Hematopoietic multipotent progenitor cell treated with erythropoietin and hydrocortisone succinate and interleukin-3 and kit ligand, for 4 days (in vitro differentiated cells): ENCODE measurements around the gene NUDT21.

Source experiments
- DNase-seq: peaks from one replicate; pipeline ENCODE4 v3.0.0-alpha.2; 2015

The NUDT21 gene

DNA sequence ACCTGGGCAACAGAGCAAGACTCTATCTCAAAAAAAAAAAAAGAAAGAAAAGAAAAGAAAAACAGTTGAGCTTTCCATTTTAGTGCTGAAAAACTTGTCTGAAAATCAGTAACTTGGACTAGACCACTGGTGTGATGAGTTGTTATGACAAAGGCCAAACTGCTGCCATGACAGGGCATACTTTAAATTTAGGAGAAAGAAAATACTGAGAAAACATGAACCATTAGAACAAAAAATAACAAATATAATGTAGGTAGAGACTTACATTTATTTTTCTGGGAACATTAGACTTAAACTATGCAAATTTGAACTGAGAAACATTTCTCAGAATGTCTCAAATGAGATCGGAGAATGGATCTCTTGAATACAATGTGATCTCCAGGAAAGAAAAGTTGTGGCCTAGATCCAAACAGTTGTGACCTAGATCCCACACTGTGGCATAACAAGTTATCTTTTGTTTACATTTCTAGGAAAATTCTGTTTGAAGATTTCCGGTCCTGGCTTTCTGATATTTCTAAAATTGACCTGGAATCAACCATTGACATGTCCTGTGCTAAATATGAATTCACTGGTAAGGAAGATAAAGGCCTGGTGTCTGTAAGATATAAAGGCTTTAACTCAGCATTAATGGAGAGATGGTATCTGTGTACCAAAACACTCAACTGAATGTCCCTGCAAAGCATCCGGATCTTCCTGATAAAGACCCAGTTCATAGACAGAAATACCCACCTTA, 11.1 kb upstream of the NUDT21 start:
- peak; percentile 49 for DNase-seq

DNA sequence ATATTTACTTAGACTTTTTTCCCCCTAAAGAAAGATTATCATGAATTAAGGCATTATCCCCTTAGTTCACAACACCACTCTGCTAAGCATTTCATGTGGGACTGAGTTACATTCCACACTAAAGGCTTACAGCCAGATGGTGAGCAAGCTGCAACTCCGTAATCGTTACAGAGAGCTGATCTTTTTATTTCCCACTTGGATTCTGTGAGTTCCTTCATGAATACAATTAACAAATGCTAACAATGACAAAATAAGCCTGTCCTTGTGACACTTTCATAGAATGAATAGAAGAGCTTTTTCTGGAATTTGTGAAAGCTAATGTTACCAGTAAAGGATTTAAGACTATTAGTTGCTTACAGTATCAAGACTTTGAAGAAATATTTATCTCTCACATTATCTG, 9.0 kb upstream of the NUDT21 start:
- no peak for DNase-seq

DNA sequence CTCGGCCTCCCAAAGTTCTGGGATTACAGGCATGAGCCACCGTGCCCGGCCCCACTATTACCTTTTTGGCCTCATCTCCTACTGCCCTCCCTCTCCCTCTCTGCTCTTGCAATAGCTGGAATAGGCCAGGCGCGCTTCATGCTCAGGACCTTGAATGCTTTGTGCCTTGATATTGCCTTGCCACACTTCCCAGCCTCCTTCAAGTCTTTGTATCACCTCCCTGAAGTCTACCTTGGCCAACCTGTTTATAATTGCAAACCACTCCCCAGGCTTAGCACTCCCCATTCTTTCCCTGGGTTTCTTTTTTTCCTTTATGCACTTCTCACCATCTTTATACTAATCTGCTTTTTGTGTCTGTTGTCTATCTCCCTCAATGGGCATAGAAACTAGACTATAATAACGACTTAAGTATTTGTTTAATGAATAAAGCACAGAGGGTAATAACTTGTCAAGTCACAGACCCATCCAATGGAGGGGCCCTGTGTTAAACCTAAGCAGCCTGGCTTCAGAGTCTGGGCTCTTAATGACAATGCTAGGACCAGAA, 6.9 kb upstream of the NUDT21 start:
- no peak for DNase-seq

DNA sequence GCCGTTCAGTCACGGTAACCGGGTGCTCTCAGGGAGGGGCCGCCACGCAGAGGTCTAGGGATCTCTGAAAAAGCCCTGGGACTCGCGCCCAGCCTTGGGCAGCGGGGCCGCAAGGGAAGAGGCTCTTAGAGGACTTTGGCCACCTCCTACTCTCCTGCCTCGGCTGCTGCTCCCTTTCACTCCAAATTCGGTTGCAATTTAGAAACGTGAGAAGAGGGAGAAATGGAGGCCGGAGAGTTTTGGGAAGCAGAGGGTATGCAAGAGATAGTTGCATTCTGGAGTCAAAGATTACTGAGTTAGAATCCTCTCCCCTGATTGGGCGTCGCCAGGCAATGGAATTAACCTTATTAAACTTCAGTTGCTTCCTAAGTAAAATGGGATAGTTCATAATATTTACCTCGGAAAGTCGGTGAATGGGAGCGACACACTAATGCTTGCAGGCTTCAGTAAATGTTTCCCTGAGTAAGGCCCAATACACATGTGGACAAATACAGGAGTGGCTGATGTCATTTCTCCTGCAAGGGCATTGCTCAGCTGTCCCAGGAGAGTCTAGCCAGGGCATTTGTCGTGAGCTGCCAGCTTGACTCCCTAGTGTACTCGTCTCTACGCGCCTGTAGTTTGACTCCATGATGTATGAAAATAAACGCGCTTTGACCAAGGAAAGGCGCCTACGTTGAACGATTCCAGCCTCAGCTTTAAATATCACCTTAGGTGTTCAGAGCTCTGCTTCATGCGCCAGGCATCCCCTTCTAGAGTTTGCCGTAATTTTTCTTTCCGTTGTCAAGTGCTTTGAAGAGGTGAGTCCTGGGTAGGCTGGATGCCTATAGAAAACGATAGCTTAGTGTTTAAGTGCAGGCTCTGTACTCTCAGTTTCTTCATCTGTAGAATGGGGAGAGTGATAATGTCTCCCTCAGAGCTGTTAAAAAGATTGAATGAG, 889 bp upstream of the NUDT21 start:
- DNase-seq: peak; percentile 50

DNA sequence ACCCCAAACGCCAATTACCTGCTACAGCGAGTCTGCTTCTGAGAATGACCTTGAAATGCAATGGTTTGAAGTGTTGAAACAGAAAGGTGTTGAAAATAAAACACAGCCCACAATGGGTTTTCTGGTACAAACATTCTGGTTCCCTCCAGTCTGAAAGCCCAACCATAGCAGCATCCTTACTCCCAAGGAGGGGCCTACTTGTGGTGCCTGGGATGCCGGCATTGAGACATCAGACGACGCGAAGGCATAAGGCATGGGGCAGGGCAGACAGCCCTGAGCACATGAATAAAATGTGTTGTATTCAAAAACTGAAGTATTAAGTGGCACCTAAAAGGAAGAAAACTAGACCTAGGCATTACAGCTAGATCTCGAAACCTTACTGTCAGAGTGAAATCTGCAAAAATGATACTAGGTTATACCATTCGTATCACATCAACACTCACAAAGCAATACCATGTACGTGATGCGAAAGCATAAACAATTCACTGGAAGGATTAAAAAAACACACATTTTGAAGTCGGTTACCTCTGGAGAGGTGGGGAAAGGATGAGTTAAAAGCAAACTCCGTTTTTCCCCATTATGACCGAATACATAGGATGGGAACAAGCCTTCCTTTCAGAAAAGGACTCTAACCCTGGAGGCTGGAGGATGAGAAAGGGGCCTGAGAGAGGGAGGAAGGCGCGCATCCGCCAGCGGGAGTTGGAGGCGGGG, 702 bp downstream of the NUDT21 start:
- peak; percentile 29 for DNase-seq

DNA sequence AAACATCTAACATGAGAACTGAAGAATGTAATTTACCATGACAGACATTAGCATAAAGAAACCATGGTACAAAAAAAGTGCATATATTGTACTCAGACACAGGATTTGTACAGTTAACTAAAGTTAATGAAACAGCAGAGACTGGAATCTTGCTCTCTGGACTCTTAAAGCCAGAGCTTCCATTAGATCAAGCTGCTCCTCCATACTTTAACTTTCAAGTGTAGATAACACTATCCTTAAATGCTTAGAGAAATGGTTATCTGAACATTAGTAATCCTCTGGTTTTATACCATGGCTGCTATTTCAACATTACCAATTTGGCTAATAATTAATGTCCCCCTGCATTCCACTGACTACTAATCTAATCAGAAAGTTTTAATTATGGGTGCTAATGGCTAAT, 3.1 kb downstream of the NUDT21 start:
- no peak for DNase-seq

DNA sequence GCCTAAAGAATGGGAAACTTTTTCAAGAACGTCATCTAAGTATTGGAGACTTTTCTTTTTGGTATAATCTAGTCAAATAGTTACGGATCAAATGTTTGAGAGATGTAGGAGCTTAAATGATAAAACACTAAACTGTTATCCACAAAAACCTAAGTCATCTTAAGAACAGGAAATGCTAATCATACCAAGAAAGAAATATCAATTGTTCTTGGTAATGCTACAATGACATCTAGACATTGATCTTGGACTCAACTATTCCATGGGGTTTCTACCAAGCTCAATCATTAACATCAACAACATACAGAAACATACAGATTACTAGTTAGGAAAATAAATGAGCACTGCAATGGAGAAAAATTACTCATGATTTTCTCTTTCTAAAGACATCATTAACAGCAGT, 3.8 kb downstream of the NUDT21 start:
- no peak for DNase-seq

DNA sequence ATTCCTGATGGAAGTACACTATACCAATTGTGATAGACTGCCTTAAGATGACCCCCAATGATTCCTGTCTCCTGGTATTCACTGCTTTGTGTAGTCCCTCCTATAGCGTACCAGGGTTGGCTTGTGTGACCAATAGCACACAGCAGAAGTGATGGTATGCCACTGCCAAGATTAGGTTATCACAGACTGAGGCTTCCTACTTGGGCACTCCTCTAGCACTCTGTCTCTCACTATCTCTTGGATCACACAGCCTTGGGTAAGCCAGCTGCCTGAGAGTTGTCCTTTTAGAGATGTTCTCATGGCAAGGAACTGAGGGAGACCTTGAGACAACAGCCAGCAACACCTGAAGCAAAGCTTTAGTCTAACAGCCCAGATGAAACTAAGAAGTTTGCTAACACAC, 13.1 kb downstream of the NUDT21 start:
- DNase-seq: peak; percentile 64

DNA sequence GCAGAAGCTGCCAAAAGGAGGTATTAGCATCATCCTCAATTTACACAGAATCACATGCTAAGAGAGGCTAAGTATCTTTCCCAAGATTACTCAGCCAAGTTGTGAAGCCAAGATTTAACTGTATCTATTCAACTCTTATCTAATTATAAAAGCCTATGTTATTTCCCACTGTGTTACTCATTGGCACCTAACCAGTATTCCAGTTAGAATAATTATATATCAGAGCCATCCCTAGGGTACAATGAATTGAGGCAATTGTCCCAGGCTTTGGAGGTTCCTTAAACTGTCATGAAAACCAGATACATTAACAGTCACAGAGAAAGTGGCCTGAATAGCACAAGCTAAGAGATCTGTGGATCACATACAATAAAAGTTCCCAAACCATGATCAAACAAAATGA, 14.9 kb downstream of the NUDT21 start:
- DNase-seq: no peak

DNA sequence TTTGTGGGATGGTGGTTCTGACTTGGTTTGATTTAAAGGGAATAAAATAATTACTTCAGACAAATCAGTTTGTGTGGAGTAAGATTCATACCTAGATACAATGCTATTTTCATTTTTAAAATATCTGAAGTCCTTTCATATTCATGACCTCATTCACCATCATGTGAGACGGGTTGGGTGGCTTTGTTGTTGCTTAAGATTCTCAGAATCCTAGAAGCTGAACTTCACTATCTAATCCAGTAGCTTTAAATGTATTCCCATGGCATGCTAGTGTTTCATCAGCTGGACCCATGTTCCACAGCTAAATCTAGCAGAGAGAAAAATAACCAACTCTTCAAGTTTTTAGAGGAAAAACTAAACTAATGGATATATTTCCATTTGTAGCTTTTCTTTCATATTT, 23.0 kb downstream of the NUDT21 start:
- DNase-seq: no peak

DNA sequence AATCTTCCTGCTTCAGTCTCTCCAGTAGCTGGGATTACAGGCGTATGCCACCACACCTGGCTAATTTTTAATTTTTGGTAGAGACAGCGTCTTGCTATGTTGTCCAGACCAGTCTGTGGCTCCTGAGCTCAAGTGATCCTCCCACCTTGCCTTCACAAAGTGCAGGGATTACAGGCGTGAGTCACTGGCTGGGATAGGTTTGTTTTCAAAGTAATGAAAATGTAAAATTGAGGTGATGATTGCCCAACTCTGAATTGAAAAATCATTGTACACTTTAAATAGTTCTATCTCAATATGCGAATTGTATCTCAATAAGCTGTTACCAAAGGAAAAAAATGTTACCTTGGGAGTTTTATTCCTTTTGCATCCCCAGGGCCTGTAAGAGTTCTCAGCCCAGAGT, 24.5 kb downstream of the NUDT21 start:
- no peak for DNase-seq

DNA sequence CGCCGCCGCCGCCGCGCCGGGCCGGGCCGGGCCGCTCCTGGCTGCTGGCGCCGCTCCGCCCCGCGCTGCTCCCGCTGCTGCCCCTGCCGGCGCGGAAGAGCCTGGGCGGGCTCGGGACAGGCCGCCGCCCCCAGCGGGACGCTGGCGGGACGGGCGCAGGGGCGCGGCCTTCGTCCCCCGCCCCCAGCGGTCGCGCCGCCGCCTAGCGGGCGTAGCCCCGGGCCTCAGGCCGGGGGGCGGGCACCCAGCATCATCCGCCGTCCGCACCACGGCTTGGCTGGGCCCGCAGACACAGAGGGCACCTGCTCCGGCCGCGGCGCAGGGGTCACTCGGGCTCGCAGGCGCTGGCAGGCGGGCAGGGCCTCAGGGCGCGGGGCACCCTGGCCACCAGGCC, 25.7 kb downstream of the NUDT21 start, which contains the start of gene AMFR:
AMFR (minus strand) TSS at position 107 of the 394 bp plus-strand sequence. CDS start 218 bp downstream, outside the sequence.
- peak; percentile 94 for DNase-seq

DNA sequence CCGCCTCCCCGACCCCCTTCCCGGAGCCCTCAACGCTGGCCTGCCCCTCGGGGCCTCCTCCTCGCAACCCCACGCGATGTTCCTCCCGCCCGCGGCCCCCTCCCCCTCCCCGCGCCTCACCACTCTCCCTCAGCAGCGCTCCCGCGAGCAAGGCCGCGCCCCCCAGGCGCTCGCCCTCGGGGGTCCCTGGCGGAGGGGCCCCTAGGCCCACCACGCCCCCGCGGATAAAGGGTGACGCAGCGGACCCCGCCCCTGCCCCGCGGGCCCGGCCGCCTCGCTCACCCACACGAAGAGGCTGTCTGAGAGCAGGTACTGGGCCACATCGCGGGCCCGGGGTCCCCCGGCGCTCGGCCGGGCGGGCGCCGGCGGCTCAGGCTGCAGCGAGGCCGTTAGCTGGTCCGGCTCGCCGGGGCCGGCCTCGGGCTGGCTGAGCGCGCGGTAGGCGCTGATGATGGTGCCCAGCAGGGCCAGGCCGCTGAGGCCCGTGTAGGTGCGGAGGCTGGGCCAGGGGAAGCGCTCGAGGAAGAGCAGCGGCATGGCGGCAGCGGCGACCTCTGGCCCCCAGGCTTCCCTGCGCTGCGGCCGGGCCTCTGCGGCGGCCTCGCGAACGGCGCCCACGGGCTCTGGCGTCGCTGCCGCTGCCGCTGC, 26.2 kb downstream of the NUDT21 start:
- DNase-seq: peak; percentile 48

DNA sequence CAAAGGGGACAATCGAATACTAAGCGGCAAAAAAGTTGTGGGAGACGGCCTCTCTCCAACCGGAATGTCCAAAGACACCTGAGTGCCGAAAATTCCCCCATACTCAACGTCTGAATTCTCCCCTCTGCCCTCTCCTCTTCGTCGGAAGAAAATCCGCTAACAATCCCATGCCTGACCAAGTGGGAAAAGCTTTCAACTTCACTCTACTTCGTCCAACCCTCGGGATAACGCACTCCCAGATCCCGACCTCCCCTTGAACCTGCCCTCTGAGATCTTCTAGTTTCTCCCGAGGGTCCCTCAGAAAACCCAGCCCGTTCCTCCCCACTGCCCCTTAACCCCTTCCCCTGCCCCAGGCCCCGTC, 26.7 kb downstream of the NUDT21 start:
- no peak for DNase-seq

DNA sequence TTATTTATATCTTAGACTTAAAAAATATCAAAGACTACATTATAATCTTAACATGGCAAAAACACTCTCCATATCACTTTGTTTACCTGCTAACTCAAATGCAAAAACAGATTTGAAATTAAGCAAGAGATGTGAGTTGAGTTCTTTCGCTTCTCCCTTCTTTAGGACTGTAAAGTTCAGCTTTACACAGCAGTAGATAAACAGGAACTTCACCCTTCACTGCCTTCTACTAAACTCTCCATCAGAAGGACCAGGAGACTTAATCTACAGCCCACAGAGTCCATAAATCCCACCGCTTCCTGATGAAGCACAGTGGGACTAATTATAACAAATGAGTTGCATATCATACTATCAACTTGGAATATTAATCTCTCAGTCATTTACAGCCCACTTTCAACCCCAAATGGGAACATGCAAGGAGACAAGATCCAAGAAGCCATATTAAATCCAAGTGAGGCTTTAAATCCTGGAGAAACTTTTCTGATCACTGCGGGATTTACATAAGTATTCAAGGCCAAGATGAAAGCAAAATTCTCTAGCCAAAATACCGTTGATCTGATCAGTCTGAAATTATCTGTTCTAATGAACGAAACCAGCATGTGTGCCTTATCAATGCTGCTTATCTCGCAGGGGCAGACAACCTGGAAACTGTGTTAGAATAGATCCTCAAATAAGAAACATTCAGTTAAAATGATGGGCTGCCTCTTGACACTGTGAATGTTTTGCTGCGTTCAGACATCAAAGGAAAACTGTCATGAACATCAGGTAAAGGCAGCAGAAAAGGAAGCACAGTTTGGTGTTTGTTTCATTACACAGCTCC, 27.3 kb downstream of the NUDT21 start:
- peak; percentile 59 for DNase-seq

DNA sequence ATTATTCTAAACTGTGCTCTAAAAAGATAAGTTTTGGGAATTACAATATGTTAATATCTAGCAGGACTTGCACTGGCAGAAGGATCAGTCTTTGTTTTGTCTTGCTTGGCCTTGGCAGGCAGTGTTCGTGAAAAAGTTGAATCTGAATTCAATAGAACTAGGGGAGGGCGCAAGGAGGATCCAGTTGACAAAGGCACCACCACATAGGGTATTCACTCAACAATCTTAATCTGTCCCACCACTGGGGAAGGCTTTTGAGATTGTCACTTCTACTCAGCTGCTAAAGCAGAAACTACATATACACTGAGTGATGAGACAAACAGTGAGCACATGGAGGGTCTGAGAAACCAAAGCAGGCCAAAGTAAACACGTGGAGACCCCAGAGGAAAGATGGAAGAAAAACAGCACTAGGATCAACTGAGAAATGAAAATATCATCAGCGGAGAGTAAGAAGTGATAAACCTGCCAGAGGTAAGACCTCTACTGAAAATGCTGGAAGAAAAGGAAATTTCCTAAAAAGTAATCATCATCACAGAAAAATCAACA, 28.2 kb downstream of the NUDT21 start:
- no peak for DNase-seq

DNA sequence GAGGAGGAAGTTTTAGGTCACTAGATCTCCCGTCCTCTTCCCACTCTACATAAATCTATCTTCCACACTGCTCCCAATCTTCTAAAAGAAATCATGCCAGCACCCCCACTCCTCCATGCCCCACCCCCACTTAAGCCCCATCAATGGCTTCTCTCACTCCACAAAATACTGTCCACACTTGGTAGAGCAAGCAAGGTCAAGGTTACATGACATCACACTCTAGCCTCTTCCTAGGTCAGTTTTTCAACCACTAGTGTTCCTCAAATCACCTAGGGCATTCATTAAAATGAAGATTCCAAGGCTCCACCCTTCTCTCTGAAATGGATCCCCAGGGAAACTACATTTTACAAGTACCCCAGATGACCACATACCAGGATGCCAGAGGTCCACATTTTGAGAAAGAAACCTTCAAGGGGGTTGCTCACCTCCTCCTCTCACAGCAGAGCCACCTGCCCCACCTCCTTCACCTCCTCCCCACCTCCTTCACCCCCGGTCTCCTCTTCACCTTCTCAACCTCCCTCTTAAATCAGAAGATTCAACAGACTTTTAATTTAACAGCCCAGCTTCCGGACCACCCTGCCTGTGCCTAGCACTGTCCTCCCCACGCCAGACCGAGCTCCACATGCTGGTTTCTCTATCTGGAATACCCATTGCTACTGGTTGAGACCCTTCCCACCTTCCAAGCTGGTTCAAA, 29.0 kb downstream of the NUDT21 start:
- no peak for DNase-seq

DNA sequence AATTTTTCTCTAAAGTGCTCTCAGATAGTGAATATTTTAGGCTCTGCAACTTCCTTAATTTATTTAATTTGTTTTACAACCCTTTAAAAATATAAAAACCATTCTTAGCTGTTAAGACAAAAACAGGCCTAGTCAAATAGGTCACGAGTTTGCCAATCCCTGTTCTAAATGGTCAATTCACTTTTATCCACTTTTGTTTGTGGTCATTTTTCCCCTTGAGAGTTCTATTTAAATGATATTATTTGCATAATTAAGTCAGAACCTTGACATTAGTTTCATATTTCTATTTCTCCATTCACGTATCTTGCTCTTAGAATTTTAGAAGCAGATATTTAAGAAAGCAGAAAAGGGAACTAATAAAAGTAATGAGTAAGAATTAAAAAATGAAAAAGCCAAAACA, 29.8 kb downstream of the NUDT21 start:
- DNase-seq: no peak

DNA sequence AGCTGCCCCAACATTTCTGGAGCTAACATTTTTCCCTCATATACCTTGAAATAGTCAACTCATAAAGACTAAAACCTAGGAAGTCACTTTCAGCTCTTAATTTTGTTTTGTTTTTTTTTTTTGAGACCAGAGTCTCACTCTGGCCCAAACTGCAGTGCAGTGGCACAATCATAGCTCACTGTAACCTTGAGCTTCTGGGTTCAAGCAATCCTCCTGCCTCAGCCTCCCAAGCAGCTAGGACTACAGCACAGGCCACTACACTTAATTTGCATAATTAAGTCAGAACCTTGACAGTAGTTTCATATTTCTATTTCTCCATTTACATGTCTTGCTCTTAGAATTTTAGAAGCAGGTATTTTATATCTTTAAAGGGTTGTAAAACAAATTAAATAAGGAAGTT, 30.5 kb downstream of the NUDT21 start:
- no peak for DNase-seq

DNA sequence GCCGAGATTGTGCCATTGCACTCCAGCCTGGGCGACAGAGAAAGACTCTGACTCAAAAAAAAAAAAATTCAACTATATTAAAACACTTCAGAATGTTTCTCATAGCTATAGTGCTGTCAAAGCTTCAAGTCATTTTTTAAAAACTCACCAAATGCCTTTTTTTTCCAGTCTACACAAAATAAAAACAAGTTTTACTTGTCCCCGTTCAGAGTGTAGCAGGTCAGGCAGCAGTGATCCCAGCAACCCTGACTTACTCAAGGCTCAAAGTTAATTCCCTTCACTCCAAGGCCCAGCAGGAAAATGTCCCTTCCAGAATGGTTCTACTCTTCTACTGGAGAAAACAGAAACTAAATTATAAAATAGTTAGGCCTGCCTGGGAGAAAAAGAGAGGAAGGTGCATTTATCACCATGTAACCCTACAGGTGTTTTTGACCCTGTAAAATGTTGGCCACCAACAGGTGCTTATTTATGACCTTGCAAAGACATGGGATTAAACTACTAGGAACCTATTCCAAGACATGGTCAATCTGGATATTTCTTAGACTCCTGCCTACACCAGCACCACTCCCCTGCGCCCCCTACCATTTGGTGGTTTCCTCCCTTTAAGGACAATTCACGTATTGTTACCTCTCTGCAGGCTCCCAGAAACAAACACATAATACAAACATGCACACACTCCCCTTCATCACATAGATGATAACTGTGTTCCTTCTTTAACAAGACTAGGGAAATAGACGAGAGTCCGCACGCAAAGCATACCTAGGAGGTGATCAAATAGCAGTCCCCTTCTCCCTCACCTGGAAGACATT, 31.2 kb downstream of the NUDT21 start:
- no peak for DNase-seq
